GM12875 (cell line): ENCODE measurements around the gene HSFX4.

Source experiments
- H3K4me3 ChIP-seq: one replicate; pipeline ENCODE4 v1.5.1; 2011; ENCODE audit warnings: low read depth, low read length, control low read depth
- TF ChIP-seq, protein P1 (sequence below): IDR thresholded peaks from 2 replicates; pipeline ENCODE4 v1.5.1; 2011; ENCODE audit warnings: low read depth, mild to moderate bottlenecking, control low read depth, inconsistent platforms, low read length, moderate library complexity, borderline replicate concordance; ENCODE audit not compliant: insufficient read depth

The HSFX4 gene

DNA sequence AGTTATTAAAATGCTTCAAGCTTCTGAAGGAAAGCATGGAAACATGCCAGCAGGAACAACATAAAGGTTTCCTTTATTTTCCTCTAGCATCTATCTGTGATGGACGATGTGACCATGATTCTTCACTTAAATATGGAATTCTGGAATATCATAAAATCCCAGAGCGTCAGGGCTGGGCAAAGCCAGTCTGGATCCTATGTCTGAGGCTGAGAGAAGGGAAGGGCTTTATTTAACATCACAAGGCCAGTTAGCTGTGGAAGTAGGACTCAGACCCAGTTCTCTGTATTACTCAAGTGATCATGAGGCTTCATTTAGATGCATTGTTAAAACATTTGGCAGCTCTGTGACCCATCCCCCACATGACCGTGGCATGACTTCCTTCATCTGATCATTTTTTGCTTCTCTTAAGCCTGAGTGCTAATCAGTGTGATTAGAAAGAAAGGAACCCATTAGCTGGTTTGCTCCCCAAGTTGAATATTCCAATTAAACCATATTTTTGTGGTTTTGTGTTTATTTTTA is 49.8 kb downstream of the HSFX4 start:
- H3K4me3 ChIP-seq, result no peak overlapping the region
- TF ChIP-seq, protein P1, sequence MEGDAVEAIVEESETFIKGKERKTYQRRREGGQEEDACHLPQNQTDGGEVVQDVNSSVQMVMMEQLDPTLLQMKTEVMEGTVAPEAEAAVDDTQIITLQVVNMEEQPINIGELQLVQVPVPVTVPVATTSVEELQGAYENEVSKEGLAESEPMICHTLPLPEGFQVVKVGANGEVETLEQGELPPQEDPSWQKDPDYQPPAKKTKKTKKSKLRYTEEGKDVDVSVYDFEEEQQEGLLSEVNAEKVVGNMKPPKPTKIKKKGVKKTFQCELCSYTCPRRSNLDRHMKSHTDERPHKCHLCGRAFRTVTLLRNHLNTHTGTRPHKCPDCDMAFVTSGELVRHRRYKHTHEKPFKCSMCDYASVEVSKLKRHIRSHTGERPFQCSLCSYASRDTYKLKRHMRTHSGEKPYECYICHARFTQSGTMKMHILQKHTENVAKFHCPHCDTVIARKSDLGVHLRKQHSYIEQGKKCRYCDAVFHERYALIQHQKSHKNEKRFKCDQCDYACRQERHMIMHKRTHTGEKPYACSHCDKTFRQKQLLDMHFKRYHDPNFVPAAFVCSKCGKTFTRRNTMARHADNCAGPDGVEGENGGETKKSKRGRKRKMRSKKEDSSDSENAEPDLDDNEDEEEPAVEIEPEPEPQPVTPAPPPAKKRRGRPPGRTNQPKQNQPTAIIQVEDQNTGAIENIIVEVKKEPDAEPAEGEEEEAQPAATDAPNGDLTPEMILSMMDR, result no peak
